Activated CD8-positive, alpha-beta T cell treated with anti-CD3 and anti-CD28 coated beads for 36 hours (primary cell): ENCODE measurements around the gene RASEF. TPM values are rescaled to one million over a fixed set of nuclear protein-coding genes. Genes with fewer than 3 reads are reported as not detected.

Experiments
- ATAC-seq: fragments of 200-7000 bp; cut with Tn5 transposase; one replicate; pipeline ENCODE4 v1.10.0; 2021; ENCODE audit warnings: mild to moderate bottlenecking, moderate library complexity
- CTCF ChIA-PET: fragments of 350-600 bp; sonication (Branson Sonifier 250); formaldehyde crosslinking; loops from one replicate; lab custom pipeline; 2021; ENCODE audit warnings: antibody characterized with exemption; lab: Charles Lee
- POLR2A ChIA-PET: fragments of 350-600 bp; sonication (Branson Sonifier 250); formaldehyde crosslinking; loops from one replicate; lab custom pipeline; 2021; ENCODE audit warnings: antibody characterized with exemption; lab: Charles Lee
- DNase-seq: peaks from one replicate; pipeline ENCODE4 v3.0.0-alpha.2; 2020
- H3K27ac Mint-ChIP-seq: one replicate; pipeline ENCODE4 v1.8.0; 2021; ENCODE audit warnings: mild to moderate bottlenecking, mixed read lengths
- H3K27me3 Mint-ChIP-seq: one replicate; pipeline ENCODE4 v1.8.0; 2021; ENCODE audit warnings: mixed read lengths
- H3K36me3 Mint-ChIP-seq: one replicate; pipeline ENCODE4 v1.8.0; 2021; ENCODE audit warnings: low read depth, mixed read lengths
- H3K4me1 Mint-ChIP-seq: one replicate; pipeline ENCODE4 v1.8.0; 2021; ENCODE audit warnings: low read depth, mixed read lengths
- H3K4me3 Mint-ChIP-seq: one replicate; pipeline ENCODE4 v1.8.0; 2021; ENCODE audit warnings: mild to moderate bottlenecking, moderate library complexity, mixed read lengths
- H3K9me3 Mint-ChIP-seq: one replicate; pipeline ENCODE4 v1.8.0; 2021; ENCODE audit warnings: mixed read lengths
- CTCF ChIP-seq: fragments of 200-600 bp; IDR thresholded peaks from one replicate; pipeline ENCODE4 v1.8.0; 2022; ENCODE audit warnings: antibody characterized with exemption, mild to moderate bottlenecking
- intact Hi-C: fragments of 100-400 bp; cut with micrococcal nuclease; formaldehyde crosslinking; loops from one replicate; pipeline ENCODE4 v1.10.0; 2022
- total RNA-seq, 2 experiments: library from RNA; stranded (reverse); gene quantifications; one replicate each; pipeline ENCODE4 v1.2.3, GENCODE V29; 2021

The RASEF gene
- total RNA-seq, 2 experiments from 2014 or later, result not detected

GRCh38 chr9:82930116-82930515, 132.8 kb downstream of the RASEF start:
- Mint-ChIP-seq H3K27ac (no peak overlapping the region), H3K9me3 (no peaks in the 10 kb centered on the region), H3K27me3 (no peaks in the 10 kb centered on the region), H3K4me1 (no peaks in the 10 kb centered on the region), H3K36me3 (no peaks in the 10 kb centered on the region), H3K4me3 (no peak overlapping the region)
- POLR2A ChIA-PET, result no interaction called here
- CTCF ChIA-PET, result no interaction called here
- TF ChIP-seq CTCF, result no peak
- intact Hi-C loops, result no loop called here
- DNase-seq, result no peak
- no peak for ATAC-seq
